Measurements from ENCODE around the gene CENPO. TPM values are rescaled to one million over a fixed set of nuclear protein-coding genes. Genes with fewer than 3 reads are reported as not detected.

The CENPO gene
- total RNA-seq, 2 experiments from 2014 or later = 3.4 to 3.5 TPM

DNA sequence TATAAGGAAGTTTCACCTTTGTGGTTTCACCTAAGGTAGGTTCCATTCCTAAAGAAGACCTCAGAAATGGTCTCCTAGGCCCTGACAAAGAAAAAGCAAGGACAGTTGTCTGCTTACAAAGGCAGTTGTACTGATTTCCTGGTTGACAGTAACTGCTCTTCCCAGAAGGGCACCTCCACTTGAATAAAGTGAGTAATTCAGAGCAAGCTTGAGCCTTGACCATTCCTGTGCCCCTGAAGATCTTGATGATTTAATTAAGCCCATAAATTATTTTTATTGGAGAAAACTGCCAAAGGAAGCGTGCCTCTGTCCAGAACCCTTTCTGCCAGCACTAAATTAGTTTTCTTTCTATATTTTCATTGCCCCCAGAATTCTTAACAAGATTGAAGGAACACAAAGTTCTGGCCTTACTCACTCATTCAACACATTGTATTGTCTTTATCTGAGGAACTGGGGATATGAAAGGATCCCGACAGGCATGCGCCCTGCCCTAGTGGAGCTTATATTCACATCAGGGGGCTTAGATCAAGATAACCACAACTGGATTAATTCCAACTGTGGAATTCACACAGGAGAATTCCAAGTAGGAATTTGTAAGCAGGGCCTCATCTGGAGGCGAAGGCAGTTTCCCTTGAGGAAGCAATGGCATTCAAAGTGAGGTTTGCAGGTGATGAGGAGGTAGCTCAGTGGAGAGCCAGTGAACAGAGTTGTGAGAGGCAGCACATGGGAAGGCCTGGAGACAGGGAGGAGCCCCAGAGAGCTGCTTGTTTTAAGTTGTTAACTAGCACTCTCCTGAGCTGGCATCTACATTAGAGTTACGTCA is 21.2 kb upstream of the CENPO start:
- no peak for DNase-seq
- Histone ChIP-seq H3K4me3 (ENCODE audit: low read length) (no peak overlapping the region), H3K27ac (ENCODE audit: low read depth in 1 of 2, low read length in 2 of 2) (no peak overlapping the region), H3K27me3 (ENCODE audit: control insufficient read depth in 1 of 2, insufficient read depth in 2 of 2, low read length in 2 of 2) (no peaks in the 10 kb centered on the region), H3K4me1 (ENCODE audit: insufficient read depth, low read length) (no peaks in the 10 kb centered on the region), H3K9me3 (ENCODE audit: control insufficient read depth in 1 of 2, insufficient read depth in 1 of 2, low read length in 2 of 2) (no peaks in the 10 kb centered on the region), H3K36me3 (ENCODE audit: insufficient read depth, low read length) (peaks cover 20% of the 10 kb centered on the region)
- ChIA-PET CTCF (interaction anchor here (0.7 kb wide), 1 partner anchor 14 kb away, joined by 3 read pairs; no protein-coding TSS in a partner anchor), POLR2A (no interaction called here)
- no peak overlapping the region for H3K27ac Mint-ChIP-seq
- no peak for ATAC-seq (ENCODE audit: poor library complexity)
- no peaks in the 10 kb centered on the region for H3K9me3 Mint-ChIP-seq
- TF ChIP-seq, protein P1, sequence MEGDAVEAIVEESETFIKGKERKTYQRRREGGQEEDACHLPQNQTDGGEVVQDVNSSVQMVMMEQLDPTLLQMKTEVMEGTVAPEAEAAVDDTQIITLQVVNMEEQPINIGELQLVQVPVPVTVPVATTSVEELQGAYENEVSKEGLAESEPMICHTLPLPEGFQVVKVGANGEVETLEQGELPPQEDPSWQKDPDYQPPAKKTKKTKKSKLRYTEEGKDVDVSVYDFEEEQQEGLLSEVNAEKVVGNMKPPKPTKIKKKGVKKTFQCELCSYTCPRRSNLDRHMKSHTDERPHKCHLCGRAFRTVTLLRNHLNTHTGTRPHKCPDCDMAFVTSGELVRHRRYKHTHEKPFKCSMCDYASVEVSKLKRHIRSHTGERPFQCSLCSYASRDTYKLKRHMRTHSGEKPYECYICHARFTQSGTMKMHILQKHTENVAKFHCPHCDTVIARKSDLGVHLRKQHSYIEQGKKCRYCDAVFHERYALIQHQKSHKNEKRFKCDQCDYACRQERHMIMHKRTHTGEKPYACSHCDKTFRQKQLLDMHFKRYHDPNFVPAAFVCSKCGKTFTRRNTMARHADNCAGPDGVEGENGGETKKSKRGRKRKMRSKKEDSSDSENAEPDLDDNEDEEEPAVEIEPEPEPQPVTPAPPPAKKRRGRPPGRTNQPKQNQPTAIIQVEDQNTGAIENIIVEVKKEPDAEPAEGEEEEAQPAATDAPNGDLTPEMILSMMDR (IDR thresholded peaks at IDR 0.05) = no peak
- peaks cover 30% of the 10 kb centered on the region for H3K36me3 Mint-ChIP-seq (ENCODE audit: low read depth)
- H3K4me3 Mint-ChIP-seq = no peak overlapping the region
- no peaks in the 10 kb centered on the region for H3K4me1 Mint-ChIP-seq (ENCODE audit: low read depth)
- H3K27me3 Mint-ChIP-seq = no peaks in the 10 kb centered on the region
- intact Hi-C loops (cut with DNase I, micrococcal nuclease) = no loop called here

DNA sequence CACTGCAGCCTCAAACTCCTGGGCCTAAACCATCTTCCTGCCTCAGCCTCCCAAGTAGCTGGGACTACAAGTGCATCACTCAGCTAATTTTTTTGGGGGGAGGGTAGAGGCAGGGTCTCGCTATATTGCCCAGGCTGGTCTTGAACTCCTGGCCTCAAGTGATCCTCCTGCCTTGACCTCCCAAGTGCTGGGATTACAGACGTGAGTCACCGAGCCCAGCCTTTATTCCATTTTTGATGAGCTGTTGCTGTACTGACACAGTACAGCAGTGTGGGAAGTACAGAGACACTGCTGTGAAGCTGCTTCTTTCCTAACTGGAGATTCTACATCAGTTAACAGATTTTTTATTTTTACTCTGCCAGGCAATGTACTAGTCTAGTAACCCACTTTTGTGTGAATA is 18.9 kb upstream of the CENPO start:
- Mint-ChIP-seq H3K9me3 (no peaks in the 10 kb centered on the region), H3K36me3 (ENCODE audit: low read depth) (peaks cover 11% of the 10 kb centered on the region), H3K4me1 (ENCODE audit: low read depth) (no peaks in the 10 kb centered on the region), H3K27ac (no peak overlapping the region), H3K4me3 (no peak overlapping the region), H3K27me3 (no peaks in the 10 kb centered on the region)
- TF ChIP-seq, protein P1 (IDR thresholded peaks at IDR 0.05) = no peak
- ChIA-PET POLR2A (interaction anchor here (1.1 kb wide), 1 partner anchor 19 kb away, joined by 4 read pairs; the partner anchor contains the start of genes CENPO and PTRHD1), CTCF (no interaction called here)
- no peak for DNase-seq
- H3K4me1 ChIP-seq (ENCODE audit: insufficient read depth, low read length) = no peaks in the 10 kb centered on the region
- no peak for ATAC-seq (ENCODE audit: poor library complexity)
- H3K27me3 ChIP-seq (ENCODE audit: control insufficient read depth in 1 of 2, insufficient read depth in 2 of 2, low read length in 2 of 2) = no peaks in the 10 kb centered on the region
- H3K27ac ChIP-seq (ENCODE audit: low read depth in 1 of 2, low read length in 2 of 2) = no peak overlapping the region
- H3K4me3 ChIP-seq (ENCODE audit: low read length) = no peak overlapping the region
- peaks cover 3% of the 10 kb centered on the region for H3K36me3 ChIP-seq (ENCODE audit: insufficient read depth, low read length)
- H3K9me3 ChIP-seq (ENCODE audit: control insufficient read depth in 1 of 2, insufficient read depth in 1 of 2, low read length in 2 of 2) = no peaks in the 10 kb centered on the region
- intact Hi-C loops (cut with DNase I, micrococcal nuclease) = no loop called here

DNA sequence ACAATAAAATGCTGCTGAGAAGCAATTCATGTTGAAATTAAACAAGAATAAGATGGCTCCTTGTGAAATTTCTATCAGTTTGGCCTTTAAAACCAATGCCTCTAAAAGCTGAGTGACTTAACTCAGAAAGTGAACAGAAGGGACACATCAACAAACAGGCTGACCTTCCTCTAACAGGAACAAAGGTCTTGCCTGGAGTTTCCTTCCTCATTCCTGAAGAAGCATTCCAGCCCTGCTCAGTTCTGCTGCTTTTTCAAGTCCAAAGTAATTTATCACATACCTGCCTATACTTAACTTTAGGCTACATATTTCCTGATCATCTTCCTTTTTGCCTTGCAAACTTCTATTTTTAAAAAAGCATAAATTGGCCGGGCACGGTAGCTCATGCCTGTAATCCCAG is 14.1 kb upstream of the CENPO start:
- H3K4me1 Mint-ChIP-seq (ENCODE audit: low read depth) = no peaks in the 10 kb centered on the region
- H3K27ac ChIP-seq (ENCODE audit: low read depth in 1 of 2, low read length in 2 of 2) = no peak overlapping the region
- CTCF ChIA-PET = no interaction called here
- no peaks in the 10 kb centered on the region for H3K27me3 Mint-ChIP-seq
- no peak overlapping the region for H3K27ac Mint-ChIP-seq
- no peak for ATAC-seq (ENCODE audit: poor library complexity)
- no peaks in the 10 kb centered on the region for H3K36me3 Mint-ChIP-seq (ENCODE audit: low read depth)
- no peaks in the 10 kb centered on the region for H3K4me1 ChIP-seq (ENCODE audit: insufficient read depth, low read length)
- H3K4me3 ChIP-seq (ENCODE audit: low read length) = no peak overlapping the region
- H3K27me3 ChIP-seq (ENCODE audit: control insufficient read depth in 1 of 2, insufficient read depth in 2 of 2, low read length in 2 of 2) = no peaks in the 10 kb centered on the region
- H3K36me3 ChIP-seq (ENCODE audit: insufficient read depth, low read length) = no peaks in the 10 kb centered on the region
- H3K4me3 Mint-ChIP-seq = no peak overlapping the region
- no peaks in the 10 kb centered on the region for H3K9me3 ChIP-seq (ENCODE audit: control insufficient read depth in 1 of 2, insufficient read depth in 1 of 2, low read length in 2 of 2)
- DNase-seq = no peak
- H3K9me3 Mint-ChIP-seq = no peaks in the 10 kb centered on the region
- TF ChIP-seq, protein P1 (IDR thresholded peaks at IDR 0.05) = no peak
- POLR2A ChIA-PET = interaction anchor here (0.6 kb wide), 1 partner anchor 27 kb away, joined by 5 read pairs; no protein-coding TSS in a partner anchor
- intact Hi-C loops (cut with DNase I, micrococcal nuclease) = no loop called here

All from CD4-positive, alpha-beta T cell (primary cell).